HepG2 (cell line): ENCODE results near the gene SAMD4B. TPM values are rescaled to one million over a fixed set of nuclear protein-coding genes. Genes with fewer than 3 reads are reported as not detected.

Experiments
- ATAC-seq: fragments of 200-7000 bp; cut with Tn5 transposase; 3 replicates; pipeline ENCODE4 v1.9.1; 2020; ENCODE audit warnings: mild to moderate bottlenecking, moderate library complexity
- BruUV-seq: library from RNA; stranded (reverse); fragments of 400-500 nt; replicated peaks from 2 replicates; lab custom pipeline; 2021; lab: Mats Ljungman, UMichigan
- CTCF ChIA-PET: fragments of 300-600 bp; formaldehyde crosslinking; extraction: SDS; loops from one replicate; lab custom pipeline; 2021; ENCODE audit warnings: low total read pairs, inconsistent platforms, low intra/inter-chr PET ratio; lab: Yijun Ruan, JAX
- POLR2A ChIA-PET: fragments of 350-600 bp; sonication (Branson Sonifier 250); formaldehyde crosslinking; loops from one replicate; lab custom pipeline; 2020; ENCODE audit warnings: antibody characterized with exemption, inconsistent platforms; lab: Yijun Ruan, JAX
- DNase-seq: peaks from one replicate; pipeline ENCODE4 v3.0.0-alpha.2; 2015; ENCODE audit warnings: low spot score
- FAIRE-seq: peaks from 3 replicates; lab custom pipeline; 2011; peaks lifted over from hg19 to GRCh38; lab: Jason Lieb, UNC
- H2AFZ ChIP-seq: one replicate; pipeline ENCODE4 v1.6.1; 2011; ENCODE audit warnings: low read length, inconsistent platforms
- H3K27ac ChIP-seq: fragments of 300-600 bp; 3 replicates; pipeline ENCODE4 v1.8.0; 2011; ENCODE audit warnings: mixed run types, mild to moderate bottlenecking, mixed read lengths, low read length, inconsistent platforms; ENCODE audit not compliant: insufficient read depth; ENCODE audit errors: extremely low read length
- H3K27me3 ChIP-seq, 2 experiments: fragments of 200-600 bp in 1 of 2; 2 replicates in 1 of 2; 3 replicates in 1 of 2; pipeline versions ENCODE4 v1.6.0 to v1.8.0; 2011; ENCODE audit warnings: low read length in 2 of 2, mild to moderate bottlenecking in 2 of 2, moderate library complexity in 2 of 2, inconsistent platforms in 1 of 2; ENCODE audit not compliant: insufficient read depth in 2 of 2, control insufficient read depth in 1 of 2
- H3K36me3 ChIP-seq, 2 experiments: fragments of 200-600 bp in 1 of 2; replicated peaks in 1 of 2; 2 replicates in 1 of 2; 3 replicates in 1 of 2; pipeline versions ENCODE4 v1.5.1 to v1.8.0; 2011; ENCODE audit warnings: low read length in 2 of 2, inconsistent platforms in 1 of 2; ENCODE audit not compliant: insufficient read depth in 2 of 2, control insufficient read depth in 1 of 2
- H3K4me1 ChIP-seq: 2 replicates; pipeline ENCODE4 v1.5.1; 2012; ENCODE audit warnings: low read length, inconsistent platforms; ENCODE audit not compliant: insufficient read depth
- H3K4me2 ChIP-seq: 2 replicates; pipeline ENCODE4 v1.6.0; 2011; ENCODE audit warnings: low read depth, low read length, inconsistent platforms
- H3K4me3 ChIP-seq, 3 experiments: fragments of 200-600 bp in 1 of 3; sonication (generic), shearing (Covaris generic) in 1 of 3; replicated peaks in 1 of 3; 2 replicates each; pipeline ENCODE4 v1.5.1; 2011 to 2016; ENCODE audit warnings: low read length in 3 of 3, inconsistent platforms in 2 of 3, low read depth in 2 of 3, mild to moderate bottlenecking in 2 of 3, control low read depth in 1 of 3, mixed read lengths in 1 of 3; ENCODE audit not compliant: insufficient read depth in 1 of 3
- H3K79me2 ChIP-seq: one replicate; pipeline ENCODE4 v1.6.1; 2011; ENCODE audit warnings: low read length, inconsistent platforms; ENCODE audit not compliant: insufficient read depth
- H3K9ac ChIP-seq: 2 replicates; pipeline ENCODE4 v1.6.0; 2011; ENCODE audit warnings: mild to moderate bottlenecking, low read depth, low read length, inconsistent platforms; ENCODE audit not compliant: insufficient read depth
- H3K9me3 ChIP-seq: 2 replicates; pipeline ENCODE4 v1.5.1; 2012; ENCODE audit warnings: mild to moderate bottlenecking, low read length
- H4K20me1 ChIP-seq: 2 replicates; pipeline ENCODE4 v1.6.0; 2011; ENCODE audit warnings: inconsistent platforms, mild to moderate bottlenecking, low read length, moderate library complexity; ENCODE audit not compliant: insufficient read depth
- CERS6 ChIP-seq: sonication (generic); formaldehyde crosslinking; IDR thresholded peaks from 2 replicates; pipeline ENCODE4 v1.5.0; 2020; ENCODE audit warnings: missing genetic modification reagents
- GFI1 ChIP-seq: sonication (generic); formaldehyde crosslinking; IDR thresholded peaks from 2 replicates; pipeline ENCODE4 v1.5.0; 2020; ENCODE audit warnings: missing genetic modification reagents, mild to moderate bottlenecking, borderline replicate concordance
- HES4 ChIP-seq: sonication (generic); formaldehyde crosslinking; IDR thresholded peaks from 2 replicates; pipeline ENCODE4 v1.9.0; 2021; ENCODE audit warnings: mild to moderate bottlenecking, missing genetic modification reagents, borderline replicate concordance
- HMG20B ChIP-seq: conservative IDR thresholded peaks from 2 replicates; pipeline ENCODE4 v1.6.1; 2016; ENCODE audit warnings: missing genetic modification reagents, missing compliant biosample characterization
- HNF1B ChIP-seq: sonication (generic); formaldehyde crosslinking; IDR thresholded peaks from 2 replicates; pipeline ENCODE4 v1.5.1; 2020; ENCODE audit warnings: mild to moderate bottlenecking, moderate library complexity, missing genetic modification reagents
- NR2F6 ChIP-seq, 2 experiments: IDR thresholded peaks; 2 replicates each; pipeline ENCODE4 v1.6.1; 2016; ENCODE audit warnings: antibody characterized with exemption in 1 of 2, mild to moderate bottlenecking in 1 of 2
- PHF21A ChIP-seq: sonication (generic); formaldehyde crosslinking; IDR thresholded peaks from 2 replicates; pipeline ENCODE4 v1.5.0; 2020; ENCODE audit warnings: mild to moderate bottlenecking, missing genetic modification reagents
- RFX5 ChIP-seq: IDR thresholded peaks from 2 replicates; pipeline ENCODE4 v1.6.1; 2011; ENCODE audit warnings: low read depth, low read length, improper control_type of control experiment
- RFXANK ChIP-seq: IDR thresholded peaks from 2 replicates; pipeline ENCODE4 v1.6.1; 2016
- SOX6 ChIP-seq, 2 experiments: fragments of 450-650 bp in 1 of 2; sonication (generic) in 1 of 2; formaldehyde crosslinking in 1 of 2; IDR thresholded peaks; 2 replicates each; pipeline versions ENCODE4 v1.4.0 to v1.6.1; 2017 to 2020; ENCODE audit warnings: antibody characterized with exemption in 1 of 2, mild to moderate bottlenecking in 1 of 2, missing genetic modification reagents in 1 of 2
- THAP7 ChIP-seq: sonication (generic); formaldehyde crosslinking; IDR thresholded peaks from 2 replicates; pipeline ENCODE4 v1.8.1; 2023; ENCODE audit warnings: mild to moderate bottlenecking, missing genetic modification reagents
- ZBTB37 ChIP-seq: sonication (generic); formaldehyde crosslinking; IDR thresholded peaks from 2 replicates; pipeline ENCODE4 v1.4.0; 2020; ENCODE audit warnings: mild to moderate bottlenecking, missing genetic modification reagents
- ZFYVE20 ChIP-seq: sonication (generic); formaldehyde crosslinking; IDR thresholded peaks from 2 replicates; pipeline ENCODE4 v1.8.0; 2023; ENCODE audit warnings: low read depth, mild to moderate bottlenecking, moderate library complexity, missing genetic modification reagents, borderline replicate concordance
- ZNF10 ChIP-seq: sonication (generic); formaldehyde crosslinking; IDR thresholded peaks from 2 replicates; pipeline ENCODE4 v1.4.0; 2020; ENCODE audit warnings: mild to moderate bottlenecking, low read depth, missing genetic modification reagents, borderline replicate concordance
- ZNF232 ChIP-seq: sonication (generic); formaldehyde crosslinking; IDR thresholded peaks from 2 replicates; pipeline ENCODE4 v1.4.0; 2020; ENCODE audit warnings: missing genetic modification reagents, borderline replicate concordance
- ZNF296 ChIP-seq: sonication (generic); formaldehyde crosslinking; conservative IDR thresholded peaks from 2 replicates; pipeline ENCODE4 v1.5.0; 2020; ENCODE audit warnings: mild to moderate bottlenecking, missing genetic modification reagents
- ZNF383 ChIP-seq: sonication (generic); formaldehyde crosslinking; IDR thresholded peaks from 2 replicates; pipeline ENCODE4 v1.4.0; 2020; ENCODE audit warnings: missing genetic modification reagents, mild to moderate bottlenecking, borderline replicate concordance
- ZNF883 ChIP-seq: sonication (generic); formaldehyde crosslinking; IDR thresholded peaks from 2 replicates; pipeline ENCODE4 v1.5.1; 2020; ENCODE audit warnings: mild to moderate bottlenecking, missing genetic modification reagents; ENCODE audit errors: not compliant biosample characterization
- WGBS: methylation state at CpG from one replicate; pipeline ENCODE4 v1.1.6; 2017; ENCODE audit warnings: low lambda C conversion rate; 5-methylcytosine and 5-hydroxymethylcytosine counted together
- in situ Hi-C: cut with HindIII; loops from 2 replicates; pipeline ENCODE4 v1.10.0; 2017; ENCODE audit warnings: low pct_unique_long_range_greater_than_20kb; ENCODE audit not compliant: extremely low pct_ligation_motif_present
- intact Hi-C: fragments of 100-400 bp; cut with micrococcal nuclease; formaldehyde crosslinking; loops from one replicate; pipeline ENCODE4 v1.10.0; 2022; ENCODE audit not compliant: unreplicated experiment
- polyA plus RNA-seq, 8 experiments: library from polyadenylated mRNA; depleted of rRNA in 3 of 8; stranded (reverse) in 7 of 8; unstranded in 1 of 8; fragments of >200 nt; fragmentation: Illumina TruSeq in 4 of 8; extraction: Trizol in 4 of 8; gene quantifications; 2 replicates each; pipeline versions ENCODE4 v1.2.1 to v1.2.3, GENCODE V29; 2011 to 2016; ENCODE audit warnings: low read depth in 4 of 8, missing spikeins in 1 of 8, mixed read lengths in 1 of 8; ENCODE audit not compliant: insufficient read depth in 1 of 8
- total RNA-seq, 5 experiments: library from RNA; depleted of rRNA; stranded (reverse); fragments of >200 nt; fragmentation: Illumina TruSeq; extraction: Trizol; gene quantifications; 2 replicates each; pipeline ENCODE4 v1.2.3, GENCODE V29; 2016; ENCODE audit warnings: low read depth in 1 of 5

SAMD4B gene
- total and polyA plus RNA-seq, 2 of the 13 experiments (the other 11 are each of a cell fraction or from before 2014, with no cell fraction given): 26.0 to 31.8 TPM

- TF ChIP-seq SOX6 (IDR thresholded peaks at IDR 0.05) (no peak), SOX6 (CRISPR knock-in tag; IDR thresholded peaks at IDR 0.05) (no peak), ZNF296 (no peak), ZNF10 (CRISPR knock-in tag) (no peak), HNF1B (CRISPR knock-in tag) (no peak)
Observed at GRCh38 chr19:39301562-39301961, 40.7 kb upstream of the SAMD4B start (continued).

- ChIA-PET POLR2A (no interaction called here), CTCF (no interaction called here)
- no TSS peak for BruUV-seq
- TF ChIP-seq ZNF232 (CRISPR knock-in tag) (no peak), CERS6 (no peak), GFI1 (CRISPR knock-in tag) (peak; percentile 96), ZNF383 (CRISPR knock-in tag) (no peak), RFX5 (peak; percentile 79; the same call in 1 of the 2 replicates), THAP7 (CRISPR knock-in tag) (no peak), ZBTB37 (CRISPR knock-in tag) (no peak), ZNF883 (CRISPR knock-in tag) (no peak), HMG20B (0 out of 2 replicates have a peak, but pooled peaks have one; percentile 39), RFXANK (CRISPR knock-in tag) (no peak), PHF21A (CRISPR knock-in tag) (peak; percentile 62), NR2F6 (IDR thresholded peaks at IDR 0.05) (peak; percentile 33; the same call in 1 of the 2 replicates), NR2F6 (CRISPR knock-in tag; IDR thresholded peaks at IDR 0.05) (no peak), ZFYVE20 (CRISPR knock-in tag) (no peak), HES4 (CRISPR knock-in tag) (no peak)
Observed at GRCh38 chr19:39303373-39304184, 38.6 kb upstream of the SAMD4B start.

More at GRCh38 chr19:39303373-39304184, 38.6 kb upstream of the SAMD4B start:
- H3K4me2 ChIP-seq: no peak overlapping the region
- WGBS: 11% methylated on average over 10 of the region's 10 CpGs
- H3K27ac ChIP-seq: no peak overlapping the region
- no peaks in the 10 kb centered on the region for H3K9me3 ChIP-seq
- no peak overlapping the region for H2AFZ ChIP-seq
- H3K79me2 ChIP-seq: no peaks in the 10 kb centered on the region
- H3K27me3 ChIP-seq: peaks cover 0 to 4% of the 10 kb centered on the region in 2 experiments; a peak in 2 of 5 replicates
- peak; percentile 66 for FAIRE-seq
- no peak overlapping the region for H3K9ac ChIP-seq
- intact Hi-C loops (no loop called here), in situ Hi-C loops (no loop called here)
- H4K20me1 ChIP-seq: no peaks in the 10 kb centered on the region
- ATAC-seq: peak; percentile 72
- peak; percentile 82 for DNase-seq
- no peaks in the 10 kb centered on the region for H3K36me3 ChIP-seq
- peaks cover 29% of the 10 kb centered on the region for H3K4me1 ChIP-seq
- no peak overlapping the region for H3K4me3 ChIP-seq
